ENCODE measurements around the gene PLCB3. TPM values are rescaled to one million over a fixed set of nuclear protein-coding genes. Genes with fewer than 3 reads are reported as not detected.

PLCB3 gene
- polyA plus RNA-seq, 5 donors, result 15.7 to 25.9 (median 18.7) TPM

- DNase-seq, result no peak
These were observed 34.8 kb downstream of the PLCB3 start for GRCh38 chr11:64285885-64286800.

- DNase-seq, result no peak
These were observed 35.5 kb downstream of the PLCB3 start for GRCh38 chr11:64286801-64287159.

GRCh38 chr11:64287676-64288352, 36.5 kb downstream of the PLCB3 start:
- no peak for DNase-seq

- DNase-seq, result no peak
These were observed 37.0 kb downstream of the PLCB3 start for GRCh38 chr11:64288353-64288750.

- DNase-seq, result no peak
These were observed 37.8 kb downstream of the PLCB3 start for GRCh38 chr11:64289002-64289564.

- no peak for DNase-seq
These were observed 39.3 kb downstream of the PLCB3 start for GRCh38 chr11:64290352-64291261.

GRCh38 chr11:64291262-64291751, 40.0 kb downstream of the PLCB3 start, which contains the start of gene KCNK4:
Gene KCNK4, plus strand, starts transcription at chr11:64291302. Its CDS starts 1,717 bp downstream, at chr11:64293019.
- DNase-seq, result no peak

GRCh38 chr11:64291752-64292459, 40.6 kb downstream of the PLCB3 start:
- no peak for DNase-seq

- DNase-seq, result no peak
These were observed 41.3 kb downstream of the PLCB3 start for GRCh38 chr11:64292460-64293254.

- DNase-seq, result no peak
These were observed 43.4 kb downstream of the PLCB3 start for GRCh38 chr11:64294774-64295173.

- no peak for DNase-seq
These were observed 44.4 kb downstream of the PLCB3 start for GRCh38 chr11:64295760-64296159.

GRCh38 chr11:64296236-64296635, 44.9 kb downstream of the PLCB3 start:
- no peak for DNase-seq

- no peak for DNase-seq
These were observed 45.7 kb downstream of the PLCB3 start for GRCh38 chr11:64296830-64297698.

GRCh38 chr11:64297699-64298358, 46.5 kb downstream of the PLCB3 start:
- DNase-seq, result no peak

- DNase-seq, result no peak
These were observed 47.9 kb downstream of the PLCB3 start for GRCh38 chr11:64298966-64299846.

- no peak for DNase-seq
These were observed 48.7 kb downstream of the PLCB3 start, which contains the start of gene CATSPERZ for GRCh38 chr11:64299847-64300648. Gene CATSPERZ, plus strand, starts transcription at chr11:64300358. Its CDS starts 53 bp downstream, at chr11:64300411.
